ENCODE measurements around the gene ZCWPW1. TPM values are rescaled to one million over a fixed set of nuclear protein-coding genes. Genes with fewer than 3 reads are reported as not detected.
"Not testable (repeated sequence)": the region's sequence is repeated elsewhere in the genome, so short reads cannot be mapped to it uniquely, and the experiment has no call there.

Gene ZCWPW1
- polyA plus RNA-seq, 3 donors: 5.4 to 6.5 (median 5.4) TPM

- no peak for DNase-seq (ENCODE audit: low read depth in 3 of 3, low spot score in 2 of 3)
Observed at GRCh38 chr7:100380196-100380595, 48.3 kb downstream of the ZCWPW1 start.

DNA sequence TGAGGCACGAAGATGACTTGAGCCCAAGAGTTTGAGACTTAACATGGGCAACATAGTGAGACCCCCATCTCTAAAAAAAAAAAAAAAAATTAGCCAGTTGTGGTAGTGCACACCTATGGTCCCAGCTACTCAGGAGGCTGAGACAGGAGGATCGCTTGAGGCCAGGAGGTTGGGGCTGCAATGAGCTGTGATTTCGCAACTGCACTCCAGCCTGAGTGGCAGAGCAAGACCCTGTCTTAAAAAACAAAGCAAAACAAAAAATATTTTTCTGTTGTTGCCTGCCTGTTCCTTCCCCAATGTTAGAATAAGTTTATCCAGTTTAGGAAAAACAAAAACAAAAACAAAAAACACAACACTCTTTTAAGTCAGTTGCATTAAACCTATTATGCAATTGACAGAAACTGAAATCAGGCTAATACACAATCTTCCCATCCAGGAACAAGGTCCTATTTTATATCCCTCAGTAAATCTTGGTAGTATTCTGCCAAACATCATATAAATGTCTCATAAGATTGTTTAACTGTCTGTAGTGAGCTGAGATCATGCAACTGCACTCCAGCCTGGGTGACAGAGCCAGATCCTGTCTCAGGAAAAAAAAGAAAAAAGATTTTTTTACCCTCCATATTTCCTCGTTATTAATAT lies 50.3 kb downstream of the ZCWPW1 start:
- DNase-seq (ENCODE audit: low read depth in 3 of 3, low spot score in 2 of 3): no peak

- DNase-seq (ENCODE audit: low read depth in 3 of 3, low spot score in 2 of 3): no peak
Observed at GRCh38 chr7:100376066-100376465, 52.4 kb downstream of the ZCWPW1 start.

GRCh38 chr7:100374601-100375000 lies 53.9 kb downstream of the ZCWPW1 start:
- DNase-seq (ENCODE audit: low read depth in 3 of 3, low spot score in 2 of 3): no peak

DNA sequence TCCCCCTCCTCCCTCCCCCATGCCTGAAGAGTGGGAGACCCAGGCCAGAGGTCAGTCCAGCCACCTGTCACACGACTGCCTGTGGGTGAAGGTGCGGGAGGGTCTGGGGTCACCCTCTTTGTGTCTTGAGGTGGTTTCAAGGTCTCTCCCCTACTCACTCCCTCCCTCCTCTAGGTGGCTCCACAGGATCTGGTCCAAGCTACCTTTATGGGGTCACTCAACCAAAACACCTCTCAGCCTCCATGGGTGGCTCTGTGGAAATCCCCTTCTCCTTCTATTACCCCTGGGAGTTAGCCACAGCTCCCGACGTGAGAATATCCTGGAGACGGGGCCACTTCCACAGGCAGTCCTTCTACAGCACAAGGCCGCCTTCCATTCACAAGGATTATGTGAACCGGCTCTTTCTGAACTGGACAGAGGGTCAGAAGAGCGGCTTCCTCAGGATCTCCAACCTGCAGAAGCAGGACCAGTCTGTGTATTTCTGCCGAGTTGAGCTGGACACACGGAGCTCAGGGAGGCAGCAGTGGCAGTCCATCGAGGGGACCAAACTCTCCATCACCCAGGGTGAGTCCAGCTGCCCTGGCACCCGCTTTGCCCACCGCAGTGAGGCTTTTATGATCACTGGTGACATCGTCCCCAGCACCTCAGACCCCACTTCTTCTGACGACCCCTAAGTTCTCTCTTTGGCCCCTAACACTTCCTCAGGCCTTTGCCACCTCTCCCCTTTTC lies 54.5 kb downstream of the ZCWPW1 start:
- DNase-seq (ENCODE audit: low read depth in 3 of 3, low spot score in 2 of 3): not testable (repeated sequence)

- no peak for DNase-seq (ENCODE audit: low read depth in 3 of 3, low spot score in 2 of 3)
Observed at GRCh38 chr7:100373261-100373831, 55.2 kb downstream of the ZCWPW1 start, which contains the start of gene PILRA. Gene PILRA (plus strand): TSS chr7:100373487. CDS start chr7:100373657, 170 bp downstream.

GRCh38 chr7:100372694-100373093 lies 55.8 kb downstream of the ZCWPW1 start:
- no peak for DNase-seq (ENCODE audit: low read depth in 3 of 3, low spot score in 2 of 3)

GRCh38 chr7:100372256-100372655 lies 56.2 kb downstream of the ZCWPW1 start:
- DNase-seq (ENCODE audit: low read depth in 3 of 3, low spot score in 2 of 3): no peak

- no peak for DNase-seq (ENCODE audit: low read depth in 3 of 3, low spot score in 2 of 3)
Observed at GRCh38 chr7:100371561-100372171, 56.8 kb downstream of the ZCWPW1 start.

DNA sequence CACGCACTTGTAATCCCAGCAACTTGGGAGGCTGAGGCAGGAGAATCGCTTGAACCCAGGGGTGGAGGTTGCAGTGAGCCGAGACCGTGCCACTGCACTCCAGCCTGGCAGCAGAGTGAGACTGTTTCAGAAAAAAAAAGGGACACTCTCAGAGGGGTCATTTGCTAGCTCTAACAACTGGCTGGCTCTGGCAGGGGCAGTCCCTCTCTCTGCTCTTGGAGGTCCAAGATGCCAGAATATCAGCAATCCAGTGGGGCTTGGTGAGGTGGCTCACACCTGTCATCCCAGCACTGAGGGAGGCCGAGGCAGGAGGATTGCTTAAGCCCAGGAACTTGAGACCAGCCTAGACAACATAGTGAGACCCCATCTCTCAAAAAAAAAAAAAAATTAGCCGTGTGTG lies 57.8 kb downstream of the ZCWPW1 start:
- no peak for DNase-seq (ENCODE audit: low read depth in 3 of 3, low spot score in 2 of 3)

DNA sequence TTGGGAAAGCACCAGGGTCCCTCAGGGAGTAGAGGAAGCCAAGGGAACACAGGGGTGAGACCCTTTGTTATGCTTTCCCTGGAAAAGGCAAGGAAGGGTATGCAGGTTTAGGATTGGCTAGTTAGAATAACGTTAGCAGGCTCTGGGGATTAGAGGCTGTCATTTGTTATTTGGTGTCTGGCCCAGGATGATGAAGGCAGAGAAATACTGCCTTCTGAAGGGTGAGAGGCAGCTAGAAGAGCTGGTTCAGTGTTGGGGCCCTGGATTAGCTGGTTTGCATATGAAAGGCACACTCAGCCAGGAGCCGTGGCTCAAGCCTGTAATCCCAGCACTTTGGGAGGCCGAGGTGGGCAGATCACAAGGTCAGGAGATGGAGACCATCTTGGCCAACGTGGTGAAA lies 58.2 kb downstream of the ZCWPW1 start:
- no peak for DNase-seq (ENCODE audit: low read depth in 3 of 3, low spot score in 2 of 3)

- no peak for DNase-seq (ENCODE audit: low read depth in 3 of 3, low spot score in 2 of 3)
Observed at GRCh38 chr7:100369105-100369504, 59.4 kb downstream of the ZCWPW1 start.

DNA sequence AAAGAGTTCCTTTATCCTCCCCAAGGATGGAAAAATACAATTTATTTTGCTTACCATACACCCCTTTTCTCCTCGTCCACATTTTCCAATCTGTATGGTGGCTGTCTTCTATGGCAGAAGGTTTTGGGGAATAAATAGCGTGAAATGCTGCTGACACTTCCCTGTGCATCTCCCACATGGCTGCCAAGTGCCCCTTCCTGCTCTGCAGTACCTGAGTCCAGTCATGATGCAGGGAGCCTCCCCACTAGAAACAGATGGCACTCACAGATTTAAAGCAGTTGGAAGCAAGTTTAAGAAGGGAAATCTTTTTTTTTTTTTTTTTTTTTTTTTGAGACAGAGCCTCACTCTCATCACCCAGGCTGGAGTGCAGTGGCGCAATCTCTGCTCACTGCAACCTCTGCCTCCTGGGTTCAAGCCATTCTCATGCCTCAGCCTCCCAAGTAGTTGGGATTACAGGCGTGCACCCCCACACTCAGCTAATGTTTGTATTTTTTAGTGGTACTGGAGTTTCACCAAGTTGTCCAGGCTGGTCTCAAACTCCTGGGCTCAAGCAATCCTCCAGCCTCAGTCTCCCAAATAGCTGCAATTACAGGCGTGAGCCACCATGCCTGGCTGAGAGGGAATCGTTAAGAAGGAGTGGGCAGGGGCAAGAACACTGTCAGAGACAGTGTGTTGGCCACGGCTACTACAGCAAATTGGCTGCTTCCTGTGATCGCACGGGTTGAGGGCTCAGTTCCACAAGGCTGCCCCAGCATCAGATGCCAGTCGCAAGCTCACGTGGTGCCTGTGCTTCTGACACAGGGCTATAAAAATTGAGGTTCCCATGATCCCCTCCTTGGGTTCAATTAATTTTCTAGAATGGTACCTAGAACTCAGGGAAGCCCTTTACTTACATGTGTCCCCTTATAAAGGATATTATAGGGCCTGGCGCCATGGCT lies 60.6 kb downstream of the ZCWPW1 start:
- DNase-seq (ENCODE audit: low read depth in 3 of 3, low spot score in 2 of 3): no peak

- DNase-seq (ENCODE audit: low read depth in 3 of 3, low spot score in 2 of 3): no peak
Observed at GRCh38 chr7:100367251-100367620, 61.3 kb downstream of the ZCWPW1 start.

- no peak for DNase-seq (ENCODE audit: low read depth in 3 of 3, low spot score in 2 of 3)
Observed at GRCh38 chr7:100366411-100367250, 61.9 kb downstream of the ZCWPW1 start.

- DNase-seq (ENCODE audit: low read depth in 3 of 3, low spot score in 2 of 3): not testable (repeated sequence)
Observed at GRCh38 chr7:100365998-100366367, 62.5 kb downstream of the ZCWPW1 start.

DNA sequence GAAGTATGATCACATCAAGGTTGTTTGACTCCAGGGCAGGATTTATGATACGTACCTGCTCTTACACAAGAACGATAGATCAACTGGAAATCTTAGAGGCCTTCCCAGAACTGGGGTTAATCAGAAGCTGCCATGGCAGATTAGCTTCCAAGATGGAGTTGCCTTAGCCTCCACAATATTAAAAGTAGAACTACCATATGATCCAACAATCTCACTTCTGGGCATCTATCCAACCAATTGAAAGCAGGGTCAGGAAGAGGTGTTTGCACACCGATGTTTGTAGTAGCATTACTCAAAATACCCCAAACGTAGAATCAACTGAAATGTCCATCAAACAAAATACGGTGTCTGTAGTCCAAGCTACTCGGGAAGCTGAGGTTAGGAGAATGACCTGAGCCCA lies 64.0 kb downstream of the ZCWPW1 start:
- no peak for DNase-seq (ENCODE audit: low read depth in 3 of 3, low spot score in 2 of 3)

DNA sequence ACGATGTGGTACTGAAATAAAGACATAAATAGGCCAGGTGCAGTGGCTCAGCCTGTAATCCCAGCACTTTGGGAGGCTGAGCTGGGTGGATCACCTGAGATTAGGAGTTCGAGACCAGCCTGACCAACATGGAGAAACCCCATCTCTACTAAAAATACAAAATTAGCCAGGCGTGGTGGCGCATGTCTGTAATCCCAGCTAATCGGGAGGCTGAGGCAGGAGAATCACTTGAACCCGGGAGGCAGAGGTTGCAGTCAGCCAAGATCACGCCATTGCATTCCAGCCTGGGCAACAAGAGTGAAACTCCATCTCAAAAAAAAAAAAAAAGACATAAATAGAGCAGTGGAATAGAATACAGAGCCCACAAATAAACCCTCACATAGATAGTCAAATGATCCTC lies 64.7 kb downstream of the ZCWPW1 start:
- not testable (repeated sequence) for DNase-seq (ENCODE audit: low read depth in 3 of 3, low spot score in 2 of 3)

DNA sequence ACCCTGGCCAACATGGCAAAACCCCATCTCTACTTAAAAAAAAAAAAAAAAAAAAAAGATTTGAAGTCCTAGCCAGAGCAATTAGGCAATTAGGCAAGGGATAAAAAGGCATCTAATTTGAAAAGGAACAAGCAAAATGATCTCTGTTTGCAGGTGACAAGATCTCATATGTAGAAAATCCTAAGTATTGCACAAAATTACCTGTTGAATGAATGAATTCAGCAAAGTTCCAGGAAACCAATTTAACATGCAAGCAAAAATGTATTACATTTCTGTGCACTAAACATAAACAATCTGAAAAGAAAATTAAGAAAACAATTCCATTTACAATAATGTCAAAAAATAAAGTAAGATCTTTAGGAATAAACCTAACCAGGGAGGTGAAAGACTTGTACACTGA lies 65.4 kb downstream of the ZCWPW1 start:
- no peak for DNase-seq (ENCODE audit: low read depth in 3 of 3, low spot score in 2 of 3)
